Keratinocyte (primary cell): ENCODE measurements around the gene CUX1.

Experiments used
- CTCF ChIP-seq, 3 experiments: IDR thresholded peaks in 1 of 3; conservative IDR thresholded peaks in 1 of 3; optimal IDR thresholded peaks in 1 of 3; 2 replicates in 2 of 3; 3 replicates in 1 of 3; pipeline versions ENCODE3 to v1.5.1; 2011; ENCODE audit warnings: low read length in 3 of 3, mild to moderate bottlenecking in 3 of 3, moderate library complexity in 2 of 3, control low read depth in 1 of 3, inconsistent platforms in 1 of 3; ENCODE audit not compliant: insufficient read depth in 2 of 3; ENCODE audit errors: extremely low read depth in 1 of 3
- EZH2 ChIP-seq: IDR thresholded peaks from one replicate; pipeline ENCODE4 v1.6.1; 2012; ENCODE audit warnings: inconsistent platforms, mild to moderate bottlenecking, low read length, moderate library complexity

DNA sequence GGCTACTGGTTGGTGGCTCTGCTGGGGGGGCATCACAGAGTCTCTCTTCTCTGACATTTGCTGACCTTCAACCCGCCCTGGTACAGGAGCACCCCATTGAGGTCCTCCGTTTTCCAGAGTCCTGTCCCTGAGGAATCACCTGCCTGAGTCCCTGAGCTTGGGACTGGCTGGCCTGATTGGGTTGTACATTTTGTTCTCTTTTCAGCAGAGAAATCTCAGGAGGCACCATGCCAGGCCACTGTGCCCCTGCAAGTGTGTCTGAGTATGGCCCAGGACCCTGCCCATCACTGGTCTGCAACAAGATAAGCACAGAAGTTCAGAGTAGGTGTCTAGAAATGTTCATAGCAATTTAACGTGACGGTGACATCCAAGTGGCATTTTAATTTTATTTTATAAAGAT, 131.2 kb downstream of the CUX1 start:
- TF ChIP-seq EZH2, result no peak
- TF ChIP-seq CTCF (optimal IDR thresholded peaks at IDR 0.05 in 1 of 3, IDR thresholded peaks at IDR 0.05 in 1 of 3, conservative IDR thresholded peaks at IDR 0.05 in 1 of 3; ENCODE audit: extremely low read depth in 1 of 3, insufficient read depth in 2 of 3, low read length in 3 of 3), result no peak
